Medulla oblongata (tissue), 1 donor: ENCODE measurements around the gene LGALS7B.
"Not testable (repeated sequence)": the region's sequence is repeated elsewhere in the genome, so short reads cannot be mapped to it uniquely, and the experiment has no call there.

Source experiments
- DNase-seq: peaks from one replicate; pipeline ENCODE4 v3.0.0-alpha.2; 2015; ENCODE audit errors: extremely low spot score

LGALS7B gene

GRCh38 chr19:38821230-38821825, 32.3 kb downstream of the LGALS7B start:
- not testable (repeated sequence) for DNase-seq

- DNase-seq: not testable (repeated sequence)
These were observed 36.9 kb downstream of the LGALS7B start for GRCh38 chr19:38825936-38826335.

- DNase-seq: no peak
These were observed 38.0 kb downstream of the LGALS7B start for GRCh38 chr19:38826856-38827551.

- DNase-seq: not testable (repeated sequence)
These were observed 40.2 kb downstream of the LGALS7B start for GRCh38 chr19:38829203-38829602.

- no peak for DNase-seq
These were observed 41.2 kb downstream of the LGALS7B start for GRCh38 chr19:38830039-38830733.

- DNase-seq: peak; percentile 30
These were observed 42.2 kb downstream of the LGALS7B start for GRCh38 chr19:38831142-38831605.

GRCh38 chr19:38833092-38833425, 44.1 kb downstream of the LGALS7B start:
- no peak for DNase-seq

GRCh38 chr19:38834104-38834490, 45.1 kb downstream of the LGALS7B start:
- no peak for DNase-seq

GRCh38 chr19:38834590-38834989, 45.6 kb downstream of the LGALS7B start:
- DNase-seq: no peak

GRCh38 chr19:38836159-38836982, 47.4 kb downstream of the LGALS7B start:
- no peak for DNase-seq

GRCh38 chr19:38836983-38837626, 48.1 kb downstream of the LGALS7B start:
- no peak for DNase-seq

- DNase-seq: no peak
These were observed 48.7 kb downstream of the LGALS7B start for GRCh38 chr19:38837656-38838121.

GRCh38 chr19:38838208-38838985, 49.4 kb downstream of the LGALS7B start:
- no peak for DNase-seq

- DNase-seq: no peak
These were observed 50.2 kb downstream of the LGALS7B start for GRCh38 chr19:38838986-38839761.

GRCh38 chr19:38839816-38840582, 51.0 kb downstream of the LGALS7B start:
- DNase-seq: no peak

GRCh38 chr19:38840583-38840968, 51.6 kb downstream of the LGALS7B start:
- no peak for DNase-seq
